ENCODE measurements around the gene KLK13. TPM values are rescaled to one million over a fixed set of nuclear protein-coding genes. Genes with fewer than 3 reads are reported as not detected.

KLK13 gene
- total RNA-seq, 2 experiments from 2014 or later, result not detected

Other genes with a start within 250 kb of the KLK13 start
- 1 to 10 TPM in 1 of 2 experiments, under 1 TPM in 1; 0.75 to 1.1 TPM for gene KLK1, start 241.3 kb downstream of the KLK13 start, total RNA-seq
- gene KLK15, start 231.5 kb downstream of the KLK13 start, total RNA-seq, result not detected
- not detected for gene KLK3, start 210.2 kb downstream of the KLK13 start, total RNA-seq
- not detected for gene KLK2, start 191.7 kb downstream of the KLK13 start, total RNA-seq
- gene KLK4, start 153.7 kb downstream of the KLK13 start, total RNA-seq, result not detected
- gene KLK5, start 112.1 kb downstream of the KLK13 start, total RNA-seq, result not detected
- not detected for gene KLK6, start 95.5 kb downstream of the KLK13 start, total RNA-seq
- gene KLK7, start 81.2 kb downstream of the KLK13 start, total RNA-seq, result not detected
- gene KLK8, start 63.5 kb downstream of the KLK13 start, total RNA-seq, result not detected
- not detected for gene KLK10, start 45.4 kb downstream of the KLK13 start, total RNA-seq
- not detected for gene KLK11, start 38.5 kb downstream of the KLK13 start, total RNA-seq
- gene KLK12, start 30.1 kb downstream of the KLK13 start, total RNA-seq, result not detected
- gene KLK14, start 17.8 kb upstream of the KLK13 start, total RNA-seq, result under 1 TPM; 0.35 to 0.67 TPM
- gene CTU1, start 43.3 kb upstream of the KLK13 start, total RNA-seq, result 1 to 10 TPM; 8.5 to 10.0 TPM
- gene SIGLEC9, start 59.8 kb upstream of the KLK13 start, total RNA-seq, result under 1 TPM; 0.20 to 0.27 TPM
- not detected for gene SIGLEC7, start 77.2 kb upstream of the KLK13 start, total RNA-seq
- 1 to 10 TPM; 3.7 to 3.9 TPM for gene CD33, start 160.0 kb upstream of the KLK13 start, total RNA-seq
- not detected for gene SIGLECL1, start 186.0 kb upstream of the KLK13 start, total RNA-seq
- not detected for gene IGLON5, start 246.6 kb upstream of the KLK13 start, total RNA-seq

Measured in activated CD4-positive, alpha-beta T cell treated with anti-CD3 and anti-CD28 coated beads, Interleukin-2, amount 10 ng/mL, durations not matched to agents 7 days and 5 days (primary cell).